ENCODE measurements around the gene TMEM52. TPM values are rescaled to one million over a fixed set of nuclear protein-coding genes. Genes with fewer than 3 reads are reported as not detected.

The TMEM52 gene
- total and polyA plus RNA-seq, 9 of the 15 experiments (the other 6 are each of a cell fraction or from before 2014, with no cell fraction given) = 0.37 to 22.5 (median 6.8) TPM

GRCh38 chr1:1917995-1918900, 831 bp downstream of the TMEM52 start (continued):
- TF ChIP-seq CREBBP (IDR thresholded peaks at IDR 0.05; ENCODE audit: low read depth, low read length) (no peak), ZBED1 (IDR thresholded peaks at IDR 0.05) (no peak), POLR3G (IDR thresholded peaks at IDR 0.05; ENCODE audit: extremely low read depth, insufficient read length, insufficient replicate concordance) (no peak), CBX5 (IDR thresholded peaks at IDR 0.05; ENCODE audit: borderline replicate concordance, low read depth) (no peak), HMGN3 (IDR thresholded peaks at IDR 0.05; ENCODE audit: borderline replicate concordance, extremely low read depth, insufficient read length, low read depth, low read length) (no peak), RFX1 (IDR thresholded peaks at IDR 0.05) (no peak), MED1 (CRISPR knock-in tag; IDR thresholded peaks at IDR 0.05; ENCODE audit: borderline replicate concordance) (peak; percentile 87; the same call in 1 of the 2 replicates), ESRRB (CRISPR knock-in tag; IDR thresholded peaks at IDR 0.05; ENCODE audit: borderline replicate concordance) (no peak), ZNF668 (CRISPR knock-in tag; IDR thresholded peaks at IDR 0.05) (no peak), PHF8 (IDR thresholded peaks at IDR 0.05; ENCODE audit: borderline replicate concordance, low read length) (no peak), CSDE1 (IDR thresholded peaks at IDR 0.05) (no peak), ZSCAN32 (CRISPR knock-in tag; IDR thresholded peaks at IDR 0.05) (no peak), C11orf30 (IDR thresholded peaks at IDR 0.05; ENCODE audit: low read depth) (no peak), ZFP1 (CRISPR knock-in tag; IDR thresholded peaks at IDR 0.05) (no peak), HNRNPLL (IDR thresholded peaks at IDR 0.05; ENCODE audit: low read depth, low read length, poor library complexity, severe bottlenecking) (no peak), FOXM1 (IDR thresholded peaks at IDR 0.05; ENCODE audit: low read depth) (no peak), FOXM1 (CRISPR knock-in tag; IDR thresholded peaks at IDR 0.05; ENCODE audit: low read depth) (0 out of 2 replicates have a peak, but pooled peaks have one; percentile 13), KAT2B (IDR thresholded peaks at IDR 0.05; ENCODE audit: low read depth, low read length) (no peak), XRCC4 (IDR thresholded peaks at IDR 0.05; ENCODE audit: extremely low read depth, insufficient read depth, insufficient read length) (no peak), ZC3H4 (CRISPR knock-in tag; IDR thresholded peaks at IDR 0.05; ENCODE audit: borderline replicate concordance) (peak; percentile 67; the same call in 1 of the 2 replicates), PYGO2 (tag; IDR thresholded peaks at IDR 0.05) (no peak)
- TF ChIP-seq, protein P1, sequence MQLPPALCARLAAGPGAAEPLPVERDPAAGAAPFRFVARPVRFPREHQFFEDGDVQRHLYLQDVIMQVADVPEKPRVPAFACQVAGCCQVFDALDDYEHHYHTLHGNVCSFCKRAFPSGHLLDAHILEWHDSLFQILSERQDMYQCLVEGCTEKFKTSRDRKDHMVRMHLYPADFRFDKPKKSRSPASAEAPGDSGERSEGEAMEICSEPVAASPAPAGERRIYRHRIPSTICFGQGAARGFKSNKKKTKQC (CRISPR knock-in tag; IDR thresholded peaks at IDR 0.05) = 0 out of 2 replicates have a peak, but pooled peaks have one; percentile 15
- TF ChIP-seq, protein P2, sequence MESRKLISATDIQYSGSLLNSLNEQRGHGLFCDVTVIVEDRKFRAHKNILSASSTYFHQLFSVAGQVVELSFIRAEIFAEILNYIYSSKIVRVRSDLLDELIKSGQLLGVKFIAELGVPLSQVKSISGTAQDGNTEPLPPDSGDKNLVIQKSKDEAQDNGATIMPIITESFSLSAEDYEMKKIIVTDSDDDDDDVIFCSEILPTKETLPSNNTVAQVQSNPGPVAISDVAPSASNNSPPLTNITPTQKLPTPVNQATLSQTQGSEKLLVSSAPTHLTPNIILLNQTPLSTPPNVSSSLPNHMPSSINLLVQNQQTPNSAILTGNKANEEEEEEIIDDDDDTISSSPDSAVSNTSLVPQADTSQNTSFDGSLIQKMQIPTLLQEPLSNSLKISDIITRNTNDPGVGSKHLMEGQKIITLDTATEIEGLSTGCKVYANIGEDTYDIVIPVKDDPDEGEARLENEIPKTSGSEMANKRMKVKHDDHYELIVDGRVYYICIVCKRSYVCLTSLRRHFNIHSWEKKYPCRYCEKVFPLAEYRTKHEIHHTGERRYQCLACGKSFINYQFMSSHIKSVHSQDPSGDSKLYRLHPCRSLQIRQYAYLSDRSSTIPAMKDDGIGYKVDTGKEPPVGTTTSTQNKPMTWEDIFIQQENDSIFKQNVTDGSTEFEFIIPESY (CRISPR knock-in tag; IDR thresholded peaks at IDR 0.05) = peak; percentile 76
- TF ChIP-seq, protein P3, sequence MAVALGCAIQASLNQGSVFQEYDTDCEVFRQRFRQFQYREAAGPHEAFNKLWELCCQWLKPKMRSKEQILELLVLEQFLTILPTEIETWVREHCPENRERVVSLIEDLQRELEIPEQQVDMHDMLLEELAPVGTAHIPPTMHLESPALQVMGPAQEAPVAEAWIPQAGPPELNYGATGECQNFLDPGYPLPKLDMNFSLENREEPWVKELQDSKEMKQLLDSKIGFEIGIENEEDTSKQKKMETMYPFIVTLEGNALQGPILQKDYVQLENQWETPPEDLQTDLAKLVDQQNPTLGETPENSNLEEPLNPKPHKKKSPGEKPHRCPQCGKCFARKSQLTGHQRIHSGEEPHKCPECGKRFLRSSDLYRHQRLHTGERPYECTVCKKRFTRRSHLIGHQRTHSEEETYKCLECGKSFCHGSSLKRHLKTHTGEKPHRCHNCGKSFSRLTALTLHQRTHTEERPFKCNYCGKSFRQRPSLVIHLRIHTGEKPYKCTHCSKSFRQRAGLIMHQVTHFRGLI (CRISPR knock-in tag; IDR thresholded peaks at IDR 0.05) = no peak

Data from K562 (cell line).